Stimulated activated CD8-positive, alpha-beta memory T cell treated with anti-CD3 and anti-CD28 coated beads, Interleukin-12 subunit alpha, Interleukin-12 subunit beta, amount 100 ng/mL, for 4 hours (primary cell): ENCODE results near the gene FANCB.

Source experiments
- DNase-seq: peaks from one replicate; pipeline ENCODE4 v3.0.0-alpha.2; 2020; ENCODE audit warnings: low read depth

Gene FANCB

GRCh38 chrX:14832586-14832985, 40.3 kb downstream of the FANCB start:
- no peak for DNase-seq

- DNase-seq, result no peak
Measured at GRCh38 chrX:14832151-14832550, 40.7 kb downstream of the FANCB start.

DNA sequence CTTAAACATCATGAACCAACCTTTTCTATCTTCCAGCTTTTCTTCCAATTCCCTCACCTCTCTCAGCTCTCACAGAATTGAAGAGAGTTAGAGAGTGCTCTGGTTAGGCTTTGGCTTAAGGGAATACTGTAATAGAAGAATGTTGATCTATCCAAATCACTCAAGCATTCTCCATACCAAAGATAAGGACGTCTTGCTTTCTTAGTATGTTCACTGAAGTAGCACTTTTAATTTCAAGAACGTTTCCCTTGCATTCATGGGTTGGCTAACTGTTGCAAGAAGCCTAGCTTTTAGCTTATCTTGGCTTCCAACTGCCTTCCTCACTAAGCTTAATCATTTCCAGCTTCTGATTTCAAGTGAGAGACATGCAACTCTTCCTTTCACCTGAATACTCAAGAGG, 43.2 kb downstream of the FANCB start:
- DNase-seq, result no peak

DNA sequence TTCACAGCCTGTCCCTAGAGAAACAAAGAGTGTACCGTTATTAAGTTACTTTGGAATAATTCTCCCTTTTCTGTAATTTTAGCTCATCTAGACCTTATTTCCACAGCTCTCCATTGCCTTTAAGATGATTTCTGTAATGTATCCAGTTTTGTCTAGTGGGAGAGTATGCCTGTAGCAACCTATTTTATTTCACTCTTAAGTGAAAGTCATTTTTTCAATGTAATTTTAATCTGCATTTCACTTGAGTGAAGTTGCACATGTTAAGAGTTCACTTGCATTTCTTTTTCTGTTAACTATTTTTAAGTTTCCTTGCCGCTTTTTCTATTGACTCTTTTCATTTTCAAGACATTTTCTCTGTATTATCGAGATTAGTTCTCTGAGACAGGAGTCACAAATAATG, 46.5 kb downstream of the FANCB start:
- no peak for DNase-seq

DNA sequence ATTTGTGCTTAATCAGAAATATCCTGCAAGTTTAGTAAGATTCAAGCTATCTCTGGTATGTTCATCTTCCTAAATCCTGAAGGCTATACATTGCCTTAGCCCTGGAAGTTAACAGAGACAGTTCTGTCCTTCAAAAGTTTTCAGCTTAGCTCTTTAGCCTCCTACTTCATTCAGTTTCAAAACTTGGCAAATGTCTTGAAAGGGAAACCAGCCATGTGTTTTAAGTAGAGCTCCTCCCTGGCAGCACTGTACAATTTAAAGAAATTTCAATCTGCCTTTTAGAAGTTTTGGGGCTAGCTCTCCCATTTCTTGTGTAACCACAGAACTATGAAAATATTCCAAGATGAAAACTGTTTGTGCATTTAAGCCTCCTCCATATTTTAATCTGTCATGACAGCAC, 47.0 kb downstream of the FANCB start:
- no peak for DNase-seq

- DNase-seq, result no peak
Measured at GRCh38 chrX:14819769-14820168, 53.1 kb downstream of the FANCB start.

GRCh38 chrX:14817571-14817970, 55.3 kb downstream of the FANCB start:
- no peak for DNase-seq

GRCh38 chrX:14802943-14803710, 69.7 kb downstream of the FANCB start:
- no peak for DNase-seq

- no peak for DNase-seq
Measured at GRCh38 chrX:14801136-14801535, 71.7 kb downstream of the FANCB start.

DNA sequence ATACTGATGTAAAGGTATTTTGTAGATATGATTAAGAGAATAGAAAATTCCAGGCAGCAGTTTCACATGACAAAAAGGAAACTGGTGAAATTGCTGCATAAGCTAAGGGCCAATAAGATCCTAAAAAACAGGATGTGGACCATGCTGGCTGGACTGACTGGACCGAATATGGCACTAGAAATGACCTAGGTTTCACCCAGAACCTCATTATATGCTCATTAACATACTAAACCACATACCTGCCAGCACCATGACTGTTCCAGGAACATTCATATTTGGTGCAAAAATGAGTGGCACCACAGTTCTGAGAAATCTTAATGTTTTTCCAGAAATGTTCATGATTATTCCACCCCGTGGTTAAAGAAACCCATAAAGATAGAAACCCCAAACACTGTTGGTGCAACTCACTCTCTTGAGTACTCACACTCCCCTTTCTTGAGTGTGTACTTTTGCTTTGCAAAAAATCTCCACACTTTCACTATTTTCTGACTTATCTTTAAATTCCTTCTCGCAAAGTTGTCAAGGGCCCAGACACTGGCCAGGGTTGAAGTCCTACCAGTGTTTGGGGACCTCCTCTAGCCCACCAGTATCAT, 74.0 kb downstream of the FANCB start:
- no peak for DNase-seq
